DND-41 (cell line): ENCODE measurements around the gene DPH1.

Source experiments
- EZH2 ChIP-seq: IDR thresholded peaks from 3 replicates; pipeline ENCODE4 v1.6.1; 2012; ENCODE audit warnings: borderline replicate concordance, low read depth, mild to moderate bottlenecking, moderate library complexity, low read length, inconsistent platforms; ENCODE audit not compliant: severe bottlenecking
- TF ChIP-seq, protein P1 (sequence below): IDR thresholded peaks from 2 replicates; pipeline ENCODE4 v1.5.1; 2012; ENCODE audit warnings: borderline replicate concordance, low read length, moderate library complexity, mild to moderate bottlenecking; ENCODE audit not compliant: poor library complexity, severe bottlenecking; ENCODE audit errors: extremely low read depth

DNA sequence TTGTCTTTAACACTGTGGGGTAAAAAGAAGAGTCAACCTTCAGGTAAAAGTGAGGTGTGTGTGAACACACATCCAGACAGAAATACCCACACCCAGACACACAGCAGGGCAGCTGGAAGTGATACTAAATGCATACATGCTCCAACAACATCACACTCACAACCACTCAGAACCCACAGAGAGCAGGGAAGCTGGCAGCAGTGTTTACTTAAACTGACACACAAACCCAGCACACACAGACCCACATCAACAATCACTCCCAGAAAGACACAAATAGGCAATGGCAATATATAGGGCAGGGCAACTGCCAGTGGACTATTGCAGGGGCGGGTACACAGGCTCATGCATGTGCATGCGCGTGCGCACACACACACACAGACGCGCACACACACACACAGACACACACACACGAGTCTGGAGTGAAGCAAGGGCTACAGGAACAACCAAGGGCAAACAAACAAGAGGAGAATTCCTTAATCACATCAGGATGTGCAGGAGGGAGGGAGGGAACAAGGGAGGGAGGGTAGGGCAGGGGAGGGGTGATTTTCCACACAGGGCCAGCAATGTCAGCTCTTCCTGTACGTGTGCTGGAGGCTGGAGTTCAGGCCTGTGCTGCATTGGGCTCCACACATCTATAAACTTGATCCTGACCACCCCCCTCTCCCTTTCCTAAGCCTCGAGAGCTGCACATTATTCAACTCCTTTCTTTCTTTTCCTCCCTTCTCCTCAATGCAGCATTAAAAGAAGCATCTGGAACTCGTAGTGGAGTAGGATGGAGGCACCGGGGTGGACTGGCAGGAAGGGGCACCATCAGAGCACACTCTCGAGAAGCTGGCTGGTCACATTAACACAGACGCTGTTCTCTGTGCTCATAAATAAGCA, 55.1 kb downstream of the DPH1 start:
- TF ChIP-seq, protein P1, sequence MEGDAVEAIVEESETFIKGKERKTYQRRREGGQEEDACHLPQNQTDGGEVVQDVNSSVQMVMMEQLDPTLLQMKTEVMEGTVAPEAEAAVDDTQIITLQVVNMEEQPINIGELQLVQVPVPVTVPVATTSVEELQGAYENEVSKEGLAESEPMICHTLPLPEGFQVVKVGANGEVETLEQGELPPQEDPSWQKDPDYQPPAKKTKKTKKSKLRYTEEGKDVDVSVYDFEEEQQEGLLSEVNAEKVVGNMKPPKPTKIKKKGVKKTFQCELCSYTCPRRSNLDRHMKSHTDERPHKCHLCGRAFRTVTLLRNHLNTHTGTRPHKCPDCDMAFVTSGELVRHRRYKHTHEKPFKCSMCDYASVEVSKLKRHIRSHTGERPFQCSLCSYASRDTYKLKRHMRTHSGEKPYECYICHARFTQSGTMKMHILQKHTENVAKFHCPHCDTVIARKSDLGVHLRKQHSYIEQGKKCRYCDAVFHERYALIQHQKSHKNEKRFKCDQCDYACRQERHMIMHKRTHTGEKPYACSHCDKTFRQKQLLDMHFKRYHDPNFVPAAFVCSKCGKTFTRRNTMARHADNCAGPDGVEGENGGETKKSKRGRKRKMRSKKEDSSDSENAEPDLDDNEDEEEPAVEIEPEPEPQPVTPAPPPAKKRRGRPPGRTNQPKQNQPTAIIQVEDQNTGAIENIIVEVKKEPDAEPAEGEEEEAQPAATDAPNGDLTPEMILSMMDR: no peak
- no peak for TF ChIP-seq EZH2
